IMR-90 (cell line): ENCODE results near the gene MOG.

ENCODE experiments used
- CHD1 ChIP-seq: IDR thresholded peaks from 2 replicates; pipeline ENCODE4 v1.6.1; 2012; ENCODE audit warnings: low read depth, low read length, improper control_type of control experiment
- CTCF ChIP-seq: conservative IDR thresholded peaks from 2 replicates; pipeline ENCODE4 v1.5.1; 2012; ENCODE audit warnings: mild to moderate bottlenecking, low read depth, low read length, improper control_type of control experiment
- MAZ ChIP-seq: IDR thresholded peaks from 2 replicates; pipeline ENCODE4 v1.6.1; 2012; ENCODE audit warnings: low read depth, mild to moderate bottlenecking, low read length, improper control_type of control experiment, moderate library complexity, borderline replicate concordance
- NFE2L2 ChIP-seq: fragments of 150-350 bp; IDR thresholded peaks from 2 replicates; pipeline ENCODE4 v1.6.1; 2016; ENCODE audit warnings: low read depth, mild to moderate bottlenecking, low read length
- POLR2A ChIP-seq: IDR thresholded peaks from 2 replicates; pipeline ENCODE4 v1.6.1; 2012; ENCODE audit warnings: mild to moderate bottlenecking, low read depth, low read length
- RAD21 ChIP-seq: IDR thresholded peaks from 2 replicates; pipeline ENCODE4 v1.6.1; 2012; ENCODE audit warnings: low read length, improper control_type of control experiment
- RCOR1 ChIP-seq: IDR thresholded peaks from 2 replicates; pipeline ENCODE4 v1.6.1; 2012; ENCODE audit warnings: mild to moderate bottlenecking, low read length, improper control_type of control experiment; ENCODE audit not compliant: insufficient replicate concordance
- SMC3 ChIP-seq: fragments of 150-350 bp; IDR thresholded peaks from 2 replicates; pipeline ENCODE4 v1.6.1; 2016; ENCODE audit warnings: low read depth, mild to moderate bottlenecking, antibody characterized with exemption, low read length, moderate library complexity

- TF ChIP-seq RCOR1 (no peak), MAZ (no peak; the same call in none of the 2 replicates), CTCF (no peak), CHD1 (no peak), POLR2A (peak; percentile 96), SMC3 (no peak), NFE2L2 (no peak), RAD21 (no peak)
These were observed 29.0 kb upstream of the MOG start for GRCh38 chr6:29627755-29628418.
